HepG2 (cell line): ENCODE measurements around the gene PALM3. TPM values are rescaled to one million over a fixed set of nuclear protein-coding genes. Genes with fewer than 3 reads are reported as not detected.
A peak's percentile ranks its signal among the peaks of the same experiment; 100 is the strongest.

ENCODE experiments used
- ATAC-seq: fragments of 200-7000 bp; cut with Tn5 transposase; 3 replicates; pipeline ENCODE4 v1.9.1; 2020; ENCODE audit warnings: mild to moderate bottlenecking, moderate library complexity
- BruUV-seq: library from RNA; stranded (reverse); fragments of 400-500 nt; replicated peaks from 2 replicates; lab custom pipeline; 2021; lab: Mats Ljungman, UMichigan
- CTCF ChIA-PET: fragments of 300-600 bp; formaldehyde crosslinking; extraction: SDS; loops from one replicate; lab custom pipeline; 2021; ENCODE audit warnings: low total read pairs, inconsistent platforms, low intra/inter-chr PET ratio; lab: Yijun Ruan, JAX
- POLR2A ChIA-PET: fragments of 350-600 bp; sonication (Branson Sonifier 250); formaldehyde crosslinking; loops from one replicate; lab custom pipeline; 2020; ENCODE audit warnings: antibody characterized with exemption, inconsistent platforms; lab: Yijun Ruan, JAX
- DNase-seq: peaks from one replicate; pipeline ENCODE4 v3.0.0-alpha.2; 2015; ENCODE audit warnings: low spot score
- FAIRE-seq: peaks from 3 replicates; lab custom pipeline; 2011; peaks lifted over from hg19 to GRCh38; lab: Jason Lieb, UNC
- H2AFZ ChIP-seq: one replicate; pipeline ENCODE4 v1.6.1; 2011; ENCODE audit warnings: low read length, inconsistent platforms
- H3K27ac ChIP-seq: fragments of 300-600 bp; 3 replicates; pipeline ENCODE4 v1.8.0; 2011; ENCODE audit warnings: mixed run types, mild to moderate bottlenecking, mixed read lengths, low read length, inconsistent platforms; ENCODE audit not compliant: insufficient read depth; ENCODE audit errors: extremely low read length
- H3K27me3 ChIP-seq, 2 experiments: fragments of 200-600 bp in 1 of 2; 2 replicates in 1 of 2; 3 replicates in 1 of 2; pipeline versions ENCODE4 v1.6.0 to v1.8.0; 2011; ENCODE audit warnings: low read length in 2 of 2, mild to moderate bottlenecking in 2 of 2, moderate library complexity in 2 of 2, inconsistent platforms in 1 of 2; ENCODE audit not compliant: insufficient read depth in 2 of 2, control insufficient read depth in 1 of 2
- H3K36me3 ChIP-seq, 2 experiments: fragments of 200-600 bp in 1 of 2; replicated peaks in 1 of 2; 2 replicates in 1 of 2; 3 replicates in 1 of 2; pipeline versions ENCODE4 v1.5.1 to v1.8.0; 2011; ENCODE audit warnings: low read length in 2 of 2, inconsistent platforms in 1 of 2; ENCODE audit not compliant: insufficient read depth in 2 of 2, control insufficient read depth in 1 of 2
- H3K4me1 ChIP-seq: 2 replicates; pipeline ENCODE4 v1.5.1; 2012; ENCODE audit warnings: low read length, inconsistent platforms; ENCODE audit not compliant: insufficient read depth
- H3K4me2 ChIP-seq: 2 replicates; pipeline ENCODE4 v1.6.0; 2011; ENCODE audit warnings: low read depth, low read length, inconsistent platforms
- H3K4me3 ChIP-seq, 3 experiments: fragments of 200-600 bp in 1 of 3; sonication (generic), shearing (Covaris generic) in 1 of 3; replicated peaks in 1 of 3; 2 replicates each; pipeline ENCODE4 v1.5.1; 2011 to 2016; ENCODE audit warnings: low read length in 3 of 3, inconsistent platforms in 2 of 3, low read depth in 2 of 3, mild to moderate bottlenecking in 2 of 3, control low read depth in 1 of 3, mixed read lengths in 1 of 3; ENCODE audit not compliant: insufficient read depth in 1 of 3
- H3K79me2 ChIP-seq: one replicate; pipeline ENCODE4 v1.6.1; 2011; ENCODE audit warnings: low read length, inconsistent platforms; ENCODE audit not compliant: insufficient read depth
- H3K9ac ChIP-seq: 2 replicates; pipeline ENCODE4 v1.6.0; 2011; ENCODE audit warnings: mild to moderate bottlenecking, low read depth, low read length, inconsistent platforms; ENCODE audit not compliant: insufficient read depth
- H3K9me3 ChIP-seq: 2 replicates; pipeline ENCODE4 v1.5.1; 2012; ENCODE audit warnings: mild to moderate bottlenecking, low read length
- H4K20me1 ChIP-seq: 2 replicates; pipeline ENCODE4 v1.6.0; 2011; ENCODE audit warnings: inconsistent platforms, mild to moderate bottlenecking, low read length, moderate library complexity; ENCODE audit not compliant: insufficient read depth
- KAT8 ChIP-seq: IDR thresholded peaks from 2 replicates; pipeline ENCODE4 v1.6.1; 2016; ENCODE audit warnings: missing genetic modification reagents, missing compliant biosample characterization
- KDM5B ChIP-seq: sonication (generic); formaldehyde crosslinking; IDR thresholded peaks from 2 replicates; pipeline ENCODE4 v1.4.0; 2020; ENCODE audit warnings: missing genetic modification reagents, mild to moderate bottlenecking, borderline replicate concordance
- KLF9 ChIP-seq: IDR thresholded peaks from 2 replicates; pipeline ENCODE4 v1.6.1; 2016; ENCODE audit warnings: low read depth
- PPARG ChIP-seq: conservative IDR thresholded peaks from 2 replicates; pipeline ENCODE4 v1.6.1; 2016; ENCODE audit warnings: missing biosample characterization, missing genetic modification reagents
- RCOR2 ChIP-seq: IDR thresholded peaks from 2 replicates; pipeline ENCODE4 v1.6.1; 2016; ENCODE audit warnings: missing biosample characterization, missing genetic modification reagents
- REXO4 ChIP-seq: sonication (generic); formaldehyde crosslinking; IDR thresholded peaks from 2 replicates; pipeline ENCODE4 v1.8.0; 2022; ENCODE audit warnings: missing genetic modification reagents, mild to moderate bottlenecking, borderline replicate concordance
- ZBTB38 ChIP-seq: sonication (generic); formaldehyde crosslinking; IDR thresholded peaks from 2 replicates; pipeline ENCODE4 v1.5.1; 2020; ENCODE audit warnings: mild to moderate bottlenecking, missing genetic modification reagents
- ZC3H4 ChIP-seq: sonication (generic); formaldehyde crosslinking; IDR thresholded peaks from 2 replicates; pipeline ENCODE4 v1.4.0; 2020; ENCODE audit warnings: missing genetic modification reagents, borderline replicate concordance
- ZFP37 ChIP-seq: sonication (generic); formaldehyde crosslinking; IDR thresholded peaks from 2 replicates; pipeline ENCODE4 v1.4.0; 2020; ENCODE audit warnings: missing genetic modification reagents, borderline replicate concordance
- ZMYM3 ChIP-seq: sonication (generic); formaldehyde crosslinking; IDR thresholded peaks from 2 replicates; pipeline ENCODE4 v1.5.1; 2020; ENCODE audit warnings: mild to moderate bottlenecking, missing genetic modification reagents
- ZNF768 ChIP-seq: sonication (generic); formaldehyde crosslinking; IDR thresholded peaks from 2 replicates; pipeline ENCODE4 v1.4.0; 2020; ENCODE audit warnings: missing genetic modification reagents
- WGBS: methylation state at CpG from one replicate; pipeline ENCODE4 v1.1.6; 2017; ENCODE audit warnings: low lambda C conversion rate; 5-methylcytosine and 5-hydroxymethylcytosine counted together
- in situ Hi-C: cut with HindIII; loops from 2 replicates; pipeline ENCODE4 v1.10.0; 2017; ENCODE audit warnings: low pct_unique_long_range_greater_than_20kb; ENCODE audit not compliant: extremely low pct_ligation_motif_present
- intact Hi-C: fragments of 100-400 bp; cut with micrococcal nuclease; formaldehyde crosslinking; loops from one replicate; pipeline ENCODE4 v1.10.0; 2022; ENCODE audit not compliant: unreplicated experiment
- polyA plus RNA-seq, 8 experiments: library from polyadenylated mRNA; depleted of rRNA in 3 of 8; stranded (reverse) in 7 of 8; unstranded in 1 of 8; fragments of >200 nt; fragmentation: Illumina TruSeq in 4 of 8; extraction: Trizol in 4 of 8; gene quantifications; 2 replicates each; pipeline versions ENCODE4 v1.2.1 to v1.2.3, GENCODE V29; 2011 to 2016; ENCODE audit warnings: low read depth in 4 of 8, missing spikeins in 1 of 8, mixed read lengths in 1 of 8; ENCODE audit not compliant: insufficient read depth in 1 of 8
- total RNA-seq, 5 experiments: library from RNA; depleted of rRNA; stranded (reverse); fragments of >200 nt; fragmentation: Illumina TruSeq; extraction: Trizol; gene quantifications; 2 replicates each; pipeline ENCODE4 v1.2.3, GENCODE V29; 2016; ENCODE audit warnings: low read depth in 1 of 5
- TF ChIP-seq, protein P1 (sequence below): sonication (generic); formaldehyde crosslinking; IDR thresholded peaks from 2 replicates; pipeline ENCODE4 v1.4.0; 2020; ENCODE audit warnings: missing genetic modification reagents, borderline replicate concordance
- TF ChIP-seq, protein P2 (sequence below): IDR thresholded peaks from 2 replicates; pipeline ENCODE4 v1.6.1; 2016; ENCODE audit warnings: low read depth, control low read depth
- TF ChIP-seq, protein P3 (sequence below): sonication (generic); formaldehyde crosslinking; IDR thresholded peaks from 2 replicates; pipeline ENCODE4 v1.8.0; 2022; ENCODE audit warnings: mild to moderate bottlenecking, missing genetic modification reagents

The PALM3 gene
- total and polyA plus RNA-seq, 2 of the 13 experiments (the other 11 are each of a cell fraction or from before 2014, with no cell fraction given), result 0.79 to 2.4 TPM

DNA sequence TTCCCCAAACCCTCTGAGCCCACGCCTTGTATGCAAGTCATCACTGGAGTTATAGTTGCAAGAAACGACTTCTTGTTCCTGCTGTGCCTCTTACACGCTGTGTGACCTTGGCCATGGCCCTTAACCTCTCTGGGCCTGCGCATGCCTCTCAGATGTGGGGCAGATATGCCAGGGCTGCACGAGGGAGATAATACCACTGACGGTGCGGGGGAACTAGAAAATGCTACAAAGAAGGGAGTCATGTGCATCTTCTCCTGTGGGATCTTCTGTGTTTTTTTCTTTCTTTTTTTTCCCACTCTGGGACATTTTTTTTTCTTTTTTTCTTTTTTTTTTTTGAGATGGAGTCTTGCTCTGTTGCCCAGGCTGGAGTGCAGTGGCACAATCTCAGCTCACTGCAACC, 33.0 kb upstream of the PALM3 start:
- H3K36me3 ChIP-seq, result peaks cover 3 to 8% of the 10 kb centered on the region in 2 experiments; a peak in 3 of 5 replicates
- TSS peak; percentile 49 for BruUV-seq
- no peak for FAIRE-seq
- H3K79me2 ChIP-seq, result no peaks in the 10 kb centered on the region
- no peak for TF ChIP-seq KLF9 (CRISPR knock-in tag)
- TF ChIP-seq ZFP37 (CRISPR knock-in tag), result no peak
- TF ChIP-seq RCOR2 (CRISPR knock-in tag), result no peak
- TF ChIP-seq ZBTB38 (CRISPR knock-in tag), result no peak
- TF ChIP-seq REXO4 (CRISPR knock-in tag), result no peak
- peak; percentile 99 for TF ChIP-seq ZNF768 (CRISPR knock-in tag)
- TF ChIP-seq, protein P1, sequence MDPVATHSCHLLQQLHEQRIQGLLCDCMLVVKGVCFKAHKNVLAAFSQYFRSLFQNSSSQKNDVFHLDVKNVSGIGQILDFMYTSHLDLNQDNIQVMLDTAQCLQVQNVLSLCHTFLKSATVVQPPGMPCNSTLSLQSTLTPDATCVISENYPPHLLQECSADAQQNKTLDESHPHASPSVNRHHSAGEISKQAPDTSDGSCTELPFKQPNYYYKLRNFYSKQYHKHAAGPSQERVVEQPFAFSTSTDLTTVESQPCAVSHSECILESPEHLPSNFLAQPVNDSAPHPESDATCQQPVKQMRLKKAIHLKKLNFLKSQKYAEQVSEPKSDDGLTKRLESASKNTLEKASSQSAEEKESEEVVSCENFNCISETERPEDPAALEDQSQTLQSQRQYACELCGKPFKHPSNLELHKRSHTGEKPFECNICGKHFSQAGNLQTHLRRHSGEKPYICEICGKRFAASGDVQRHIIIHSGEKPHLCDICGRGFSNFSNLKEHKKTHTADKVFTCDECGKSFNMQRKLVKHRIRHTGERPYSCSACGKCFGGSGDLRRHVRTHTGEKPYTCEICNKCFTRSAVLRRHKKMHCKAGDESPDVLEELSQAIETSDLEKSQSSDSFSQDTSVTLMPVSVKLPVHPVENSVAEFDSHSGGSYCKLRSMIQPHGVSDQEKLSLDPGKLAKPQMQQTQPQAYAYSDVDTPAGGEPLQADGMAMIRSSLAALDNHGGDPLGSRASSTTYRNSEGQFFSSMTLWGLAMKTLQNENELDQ (CRISPR knock-in tag), result no peak
- TF ChIP-seq, protein P2, sequence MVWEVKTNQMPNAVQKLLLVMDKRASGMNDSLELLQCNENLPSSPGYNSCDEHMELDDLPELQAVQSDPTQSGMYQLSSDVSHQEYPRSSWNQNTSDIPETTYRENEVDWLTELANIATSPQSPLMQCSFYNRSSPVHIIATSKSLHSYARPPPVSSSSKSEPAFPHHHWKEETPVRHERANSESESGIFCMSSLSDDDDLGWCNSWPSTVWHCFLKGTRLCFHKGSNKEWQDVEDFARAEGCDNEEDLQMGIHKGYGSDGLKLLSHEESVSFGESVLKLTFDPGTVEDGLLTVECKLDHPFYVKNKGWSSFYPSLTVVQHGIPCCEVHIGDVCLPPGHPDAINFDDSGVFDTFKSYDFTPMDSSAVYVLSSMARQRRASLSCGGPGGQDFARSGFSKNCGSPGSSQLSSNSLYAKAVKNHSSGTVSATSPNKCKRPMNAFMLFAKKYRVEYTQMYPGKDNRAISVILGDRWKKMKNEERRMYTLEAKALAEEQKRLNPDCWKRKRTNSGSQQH (CRISPR knock-in tag), result no peak
- no peak for TF ChIP-seq ZC3H4 (CRISPR knock-in tag)
- TF ChIP-seq, protein P3, sequence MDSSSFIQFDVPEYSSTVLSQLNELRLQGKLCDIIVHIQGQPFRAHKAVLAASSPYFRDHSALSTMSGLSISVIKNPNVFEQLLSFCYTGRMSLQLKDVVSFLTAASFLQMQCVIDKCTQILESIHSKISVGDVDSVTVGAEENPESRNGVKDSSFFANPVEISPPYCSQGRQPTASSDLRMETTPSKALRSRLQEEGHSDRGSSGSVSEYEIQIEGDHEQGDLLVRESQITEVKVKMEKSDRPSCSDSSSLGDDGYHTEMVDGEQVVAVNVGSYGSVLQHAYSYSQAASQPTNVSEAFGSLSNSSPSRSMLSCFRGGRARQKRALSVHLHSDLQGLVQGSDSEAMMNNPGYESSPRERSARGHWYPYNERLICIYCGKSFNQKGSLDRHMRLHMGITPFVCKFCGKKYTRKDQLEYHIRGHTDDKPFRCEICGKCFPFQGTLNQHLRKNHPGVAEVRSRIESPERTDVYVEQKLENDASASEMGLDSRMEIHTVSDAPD (CRISPR knock-in tag), result no peak
- no peak for TF ChIP-seq KDM5B (CRISPR knock-in tag)
- peak; percentile 62; the same call in 1 of the 2 replicates for TF ChIP-seq ZMYM3 (CRISPR knock-in tag)
- TF ChIP-seq KAT8, result no peak
- no peak for TF ChIP-seq PPARG
- in situ Hi-C loops (no loop called here), intact Hi-C loops (no loop called here)
- H3K27me3 ChIP-seq, result no peaks in the 10 kb centered on the region
- H4K20me1 ChIP-seq, result no peaks in the 10 kb centered on the region
- no peak for DNase-seq
- peaks cover 6% of the 10 kb centered on the region for H3K4me1 ChIP-seq
- no peak overlapping the region for H3K27ac ChIP-seq
- no peak overlapping the region for H3K9ac ChIP-seq
- ATAC-seq, result no peak
- H2AFZ ChIP-seq, result no peak overlapping the region
- no peak overlapping the region for H3K4me2 ChIP-seq
- peaks cover 6% of the 10 kb centered on the region; the same call in 1 of the 2 replicates for H3K9me3 ChIP-seq
- ChIA-PET CTCF (no interaction called here), POLR2A (interaction anchor here (1.3 to 1.4 kb wide), 2 partner anchors 23 to 42 kb away, joined by 3 read pairs; partner anchors contain the start of gene PRKACA)
- WGBS, result 78% methylated on average over 7 of the region's 7 CpGs
- H3K4me3 ChIP-seq, result no peak overlapping the region
